Osteocyte (in vitro differentiated cells): ENCODE measurements around the gene CFP. TPM values are rescaled to one million over a fixed set of nuclear protein-coding genes. Genes with fewer than 3 reads are reported as not detected.
A peak's percentile ranks its signal among the peaks of the same experiment; 100 is the strongest.
"Not testable (repeated sequence)": the region's sequence is repeated elsewhere in the genome, so short reads cannot be mapped to it uniquely, and the experiment has no call there.

ENCODE experiments used
- DNase-seq: peaks from one replicate; pipeline ENCODE4 v3.0.0; 2021; ENCODE audit warnings: mixed read lengths; ENCODE audit not compliant: unreplicated experiment; ENCODE audit errors: extremely low spot score
- H3K27ac Mint-ChIP-seq: one replicate; pipeline ENCODE4 v1.8.0; 2021; ENCODE audit warnings: mild to moderate bottlenecking, mixed read lengths; ENCODE audit not compliant: unreplicated experiment
- H3K27me3 Mint-ChIP-seq: one replicate; pipeline ENCODE4 v1.8.0; 2021; ENCODE audit warnings: mixed read lengths; ENCODE audit not compliant: unreplicated experiment
- H3K36me3 Mint-ChIP-seq: one replicate; pipeline ENCODE4 v1.8.0; 2021; ENCODE audit warnings: mixed read lengths; ENCODE audit not compliant: unreplicated experiment
- H3K4me1 Mint-ChIP-seq: one replicate; pipeline ENCODE4 v1.8.0; 2021; ENCODE audit warnings: mixed read lengths; ENCODE audit not compliant: unreplicated experiment
- H3K4me3 Mint-ChIP-seq: one replicate; pipeline ENCODE4 v1.8.0; 2021; ENCODE audit warnings: mild to moderate bottlenecking, moderate library complexity, mixed read lengths; ENCODE audit not compliant: unreplicated experiment
- H3K9me3 Mint-ChIP-seq: one replicate; pipeline ENCODE4 v1.8.0; 2021; ENCODE audit warnings: mixed read lengths; ENCODE audit not compliant: unreplicated experiment
- long read RNA-seq: library from polyadenylated mRNA; unstranded; transcript quantifications from one replicate; pipeline ENCODE4 v2.0.0, GENCODE V29; 2021
- total RNA-seq: library from RNA; stranded (reverse); gene quantifications from 2 replicates; pipeline ENCODE4 v1.2.1, GENCODE V29; 2021
- TF ChIP-seq, protein P1 (sequence below): fragments of 200-600 bp; sonication (generic); IDR thresholded peaks from 2 replicates; pipeline ENCODE4 v1.5.0; 2021; ENCODE audit warnings: antibody characterized with exemption, mild to moderate bottlenecking, moderate library complexity

CFP gene
- total RNA-seq, result 0.57 and 0.97 TPM in 2 replicates
- long read RNA-seq, result 0 reads

DNA sequence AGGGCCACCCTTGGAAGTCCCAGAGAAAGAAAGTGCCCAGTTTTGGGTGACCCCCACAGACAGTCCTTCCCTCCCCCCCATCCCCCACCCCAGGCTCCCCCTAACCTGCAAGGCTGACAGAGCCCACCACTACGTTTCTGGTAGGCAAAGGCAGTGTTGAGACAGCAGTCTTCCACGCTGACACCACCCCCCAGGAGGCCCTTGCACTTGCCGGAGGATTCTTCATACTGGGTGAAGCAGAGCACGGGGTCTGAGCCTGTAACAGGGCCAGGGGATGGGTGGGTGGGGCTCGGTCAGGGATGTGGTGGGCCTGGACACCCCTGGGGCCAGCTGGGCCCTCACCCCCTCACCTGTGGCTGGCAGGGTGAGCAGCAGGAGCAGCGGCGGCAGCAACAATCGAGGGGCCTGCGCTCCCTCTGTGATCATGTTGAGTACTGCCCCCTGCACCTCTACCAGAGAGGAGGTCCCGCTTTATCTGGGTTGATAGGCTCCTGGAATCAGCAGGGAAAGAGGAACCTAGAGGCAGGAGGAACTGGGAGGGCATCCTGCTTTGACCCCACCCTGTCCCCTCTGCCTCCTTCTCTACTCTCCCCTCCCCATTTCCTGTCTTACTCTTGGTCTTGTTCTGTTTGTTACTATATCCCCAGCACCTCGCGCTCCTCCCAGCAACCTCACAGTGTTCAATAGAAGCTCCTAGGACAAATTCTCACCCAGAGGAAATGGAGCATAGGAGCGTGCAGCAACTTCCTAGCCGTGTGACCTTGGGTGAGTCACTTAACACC, at the start of gene CFP:
TSS of gene CFP (minus strand) at position 512 of the 782 bp plus-strand sequence. CDS start at position 426, 86 bp downstream.
- Mint-ChIP-seq H3K9me3 (peaks cover 4% of the 10 kb centered on the region), H3K27ac (no peak within 1 kb of the TSS), H3K4me3 (no peak within 1 kb of the TSS), H3K27me3 (no peaks in the 10 kb centered on the region), H3K36me3 (no peaks in the 10 kb centered on the region), H3K4me1 (no peaks in the 10 kb centered on the region)
- TF ChIP-seq, protein P1, sequence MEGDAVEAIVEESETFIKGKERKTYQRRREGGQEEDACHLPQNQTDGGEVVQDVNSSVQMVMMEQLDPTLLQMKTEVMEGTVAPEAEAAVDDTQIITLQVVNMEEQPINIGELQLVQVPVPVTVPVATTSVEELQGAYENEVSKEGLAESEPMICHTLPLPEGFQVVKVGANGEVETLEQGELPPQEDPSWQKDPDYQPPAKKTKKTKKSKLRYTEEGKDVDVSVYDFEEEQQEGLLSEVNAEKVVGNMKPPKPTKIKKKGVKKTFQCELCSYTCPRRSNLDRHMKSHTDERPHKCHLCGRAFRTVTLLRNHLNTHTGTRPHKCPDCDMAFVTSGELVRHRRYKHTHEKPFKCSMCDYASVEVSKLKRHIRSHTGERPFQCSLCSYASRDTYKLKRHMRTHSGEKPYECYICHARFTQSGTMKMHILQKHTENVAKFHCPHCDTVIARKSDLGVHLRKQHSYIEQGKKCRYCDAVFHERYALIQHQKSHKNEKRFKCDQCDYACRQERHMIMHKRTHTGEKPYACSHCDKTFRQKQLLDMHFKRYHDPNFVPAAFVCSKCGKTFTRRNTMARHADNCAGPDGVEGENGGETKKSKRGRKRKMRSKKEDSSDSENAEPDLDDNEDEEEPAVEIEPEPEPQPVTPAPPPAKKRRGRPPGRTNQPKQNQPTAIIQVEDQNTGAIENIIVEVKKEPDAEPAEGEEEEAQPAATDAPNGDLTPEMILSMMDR, result no peak
- no peak for DNase-seq

DNA sequence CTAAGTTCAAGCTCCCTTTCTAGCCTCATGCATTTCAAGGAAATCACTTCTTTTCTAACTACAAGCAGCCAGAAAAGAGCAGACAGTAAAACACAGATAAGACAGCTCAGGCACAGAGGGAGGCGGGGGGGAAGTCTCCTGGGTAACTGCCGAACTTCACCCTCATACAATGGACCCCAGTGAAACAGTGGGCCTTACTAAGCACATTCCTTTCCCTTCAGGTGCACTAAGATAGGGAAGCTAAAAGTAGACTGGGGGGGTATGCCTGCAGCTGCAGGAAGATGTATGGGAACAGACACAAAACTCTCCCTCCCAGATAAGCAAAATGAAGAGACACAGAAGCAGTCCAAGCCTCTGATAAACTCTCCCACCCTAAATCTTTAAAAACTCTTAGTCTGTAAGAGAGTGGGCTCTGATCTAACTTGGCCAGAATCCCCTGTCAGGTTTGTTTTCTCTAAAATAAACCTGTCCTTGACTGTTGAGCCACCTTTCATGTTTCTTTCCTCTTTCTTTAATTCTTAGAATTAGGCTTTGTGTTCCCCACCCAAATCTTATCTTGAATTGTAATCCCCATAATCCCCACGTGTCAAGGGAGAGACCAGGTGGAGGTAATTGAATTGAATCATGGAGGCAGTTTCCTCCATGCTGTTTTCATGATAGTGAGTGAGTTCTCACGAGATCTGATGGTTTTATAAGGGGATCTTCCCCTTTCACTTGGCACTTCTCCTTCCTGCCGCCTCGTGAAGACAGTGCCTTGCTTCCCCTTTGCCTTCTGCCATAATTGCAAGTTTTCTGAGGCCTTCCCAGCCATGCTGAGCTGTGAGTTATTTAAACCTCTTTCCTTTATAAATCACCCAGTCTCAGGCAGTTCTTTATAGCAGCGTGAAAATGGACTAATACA, 46.5 kb upstream of the CFP start:
- not testable (repeated sequence) for DNase-seq, H3K4me3 Mint-ChIP-seq, H3K27me3 Mint-ChIP-seq, H3K4me1 Mint-ChIP-seq, H3K36me3 Mint-ChIP-seq, H3K27ac Mint-ChIP-seq
- H3K9me3 Mint-ChIP-seq, result peaks cover 11% of the 10 kb centered on the region

DNA sequence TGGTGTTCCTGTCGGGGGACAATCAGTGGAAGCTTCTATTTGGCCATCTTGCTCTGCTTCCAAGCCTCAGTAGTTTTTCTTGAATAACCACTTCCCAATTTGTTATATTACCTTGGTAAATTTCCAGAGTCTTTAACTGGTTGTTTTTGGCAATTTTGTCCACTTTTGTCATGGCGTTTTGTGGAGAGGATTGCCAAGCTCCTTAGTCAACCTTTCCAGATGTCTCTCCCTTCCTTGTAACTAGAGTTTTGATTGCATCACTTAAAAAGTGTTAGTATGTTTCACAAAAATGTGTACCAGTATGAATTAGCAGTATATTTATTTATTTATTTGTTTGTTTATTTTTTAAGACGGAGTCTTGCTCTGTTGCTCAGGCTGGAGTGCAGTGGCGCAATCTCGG, 45.0 kb upstream of the CFP start:
- TF ChIP-seq, protein P1, result no peak
- no peaks in the 10 kb centered on the region for H3K4me1 Mint-ChIP-seq
- no peak overlapping the region for H3K4me3 Mint-ChIP-seq
- H3K27me3 Mint-ChIP-seq, result peaks cover 2% of the 10 kb centered on the region
- no peak overlapping the region for H3K27ac Mint-ChIP-seq
- no peaks in the 10 kb centered on the region for H3K36me3 Mint-ChIP-seq
- H3K9me3 Mint-ChIP-seq, result peaks cover 4% of the 10 kb centered on the region
- DNase-seq, result no peak

DNA sequence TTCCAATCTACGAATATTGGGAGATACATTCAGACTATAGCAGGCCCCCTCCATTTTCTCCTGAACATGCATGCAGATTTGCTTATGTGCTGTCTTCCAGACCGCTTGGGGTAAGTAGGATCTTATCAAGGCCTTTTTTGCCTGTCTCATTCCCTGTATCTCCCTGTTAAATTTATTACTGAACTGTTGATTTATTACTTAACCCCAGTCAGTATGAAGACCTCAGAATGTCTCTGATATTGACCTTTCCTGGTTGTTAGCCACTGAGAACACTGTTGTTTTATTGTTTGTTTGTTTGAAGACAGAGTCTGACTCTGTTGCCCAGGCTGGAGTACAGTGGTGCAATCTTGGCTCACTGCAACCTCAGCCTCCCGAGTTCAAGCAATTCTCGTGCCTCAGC, 36.1 kb upstream of the CFP start:
- not testable (repeated sequence) for H3K27ac Mint-ChIP-seq, H3K9me3 Mint-ChIP-seq, H3K27me3 Mint-ChIP-seq, DNase-seq, H3K4me3 Mint-ChIP-seq, H3K4me1 Mint-ChIP-seq, H3K36me3 Mint-ChIP-seq

DNA sequence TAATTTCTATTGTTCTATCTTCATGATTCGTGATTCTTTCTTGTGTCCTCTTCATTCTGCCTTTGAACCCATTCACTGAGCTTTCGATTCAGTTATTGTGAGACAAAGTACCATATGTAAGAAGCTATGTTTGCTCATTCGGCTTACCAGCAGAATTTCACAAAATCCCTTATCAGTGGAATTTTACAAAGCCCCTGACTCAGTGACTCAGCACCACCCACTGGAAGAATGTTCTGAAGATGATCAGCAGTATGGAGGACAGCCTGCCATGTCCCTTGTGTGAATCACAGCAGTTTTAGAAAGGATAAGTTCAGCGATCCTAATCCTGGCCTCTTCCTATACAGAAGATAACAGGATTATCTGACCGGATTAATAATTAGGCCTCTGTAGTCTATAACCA, 35.0 kb upstream of the CFP start:
- no peak overlapping the region for H3K4me3 Mint-ChIP-seq
- H3K9me3 Mint-ChIP-seq, result peaks cover 11% of the 10 kb centered on the region
- H3K27ac Mint-ChIP-seq, result no peak overlapping the region
- peaks cover 7% of the 10 kb centered on the region for H3K4me1 Mint-ChIP-seq
- no peaks in the 10 kb centered on the region for H3K36me3 Mint-ChIP-seq
- H3K27me3 Mint-ChIP-seq, result no peaks in the 10 kb centered on the region
- TF ChIP-seq, protein P1, result no peak
- DNase-seq, result peak; percentile 8
